NCI-H2029 treated with DMSO at 0.1 percent for 48 hours (cell line): ENCODE measurements around the gene MYO18B.

Experiments used
- DNase-seq: peaks from one replicate; lab custom pipeline; 2025; lab: John Stamatoyannopoulos, UW

The MYO18B gene

GRCh38 chr22:26047920-26048319, 305.9 kb downstream of the MYO18B start:
- no peak for DNase-seq

GRCh38 chr22:26050079-26050478, 308.1 kb downstream of the MYO18B start:
- DNase-seq: no peak

- no peak for DNase-seq
Measured at GRCh38 chr22:26053737-26054316, 311.8 kb downstream of the MYO18B start.

- no peak for DNase-seq
Measured at GRCh38 chr22:26054841-26055605, 313.0 kb downstream of the MYO18B start.

DNA sequence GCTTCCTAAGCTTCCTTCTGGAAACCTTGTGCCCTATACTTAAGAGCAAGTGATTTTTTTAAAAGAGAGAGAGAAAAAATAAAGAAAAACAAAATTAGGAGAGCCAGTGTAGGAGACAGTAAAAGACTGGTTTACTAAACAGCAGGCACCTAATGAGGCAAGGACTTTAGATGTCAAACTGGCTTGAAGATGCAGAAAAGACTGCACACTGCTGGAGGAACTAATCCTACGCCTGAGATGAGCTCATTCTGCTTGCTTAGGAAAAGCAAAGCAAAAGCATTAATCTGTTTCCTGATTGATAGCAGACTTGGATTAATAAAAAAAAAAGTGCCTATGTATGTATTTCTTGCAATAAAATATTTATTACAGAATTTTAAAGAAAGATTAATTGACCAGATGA, 313.7 kb downstream of the MYO18B start:
- no peak for DNase-seq

DNA sequence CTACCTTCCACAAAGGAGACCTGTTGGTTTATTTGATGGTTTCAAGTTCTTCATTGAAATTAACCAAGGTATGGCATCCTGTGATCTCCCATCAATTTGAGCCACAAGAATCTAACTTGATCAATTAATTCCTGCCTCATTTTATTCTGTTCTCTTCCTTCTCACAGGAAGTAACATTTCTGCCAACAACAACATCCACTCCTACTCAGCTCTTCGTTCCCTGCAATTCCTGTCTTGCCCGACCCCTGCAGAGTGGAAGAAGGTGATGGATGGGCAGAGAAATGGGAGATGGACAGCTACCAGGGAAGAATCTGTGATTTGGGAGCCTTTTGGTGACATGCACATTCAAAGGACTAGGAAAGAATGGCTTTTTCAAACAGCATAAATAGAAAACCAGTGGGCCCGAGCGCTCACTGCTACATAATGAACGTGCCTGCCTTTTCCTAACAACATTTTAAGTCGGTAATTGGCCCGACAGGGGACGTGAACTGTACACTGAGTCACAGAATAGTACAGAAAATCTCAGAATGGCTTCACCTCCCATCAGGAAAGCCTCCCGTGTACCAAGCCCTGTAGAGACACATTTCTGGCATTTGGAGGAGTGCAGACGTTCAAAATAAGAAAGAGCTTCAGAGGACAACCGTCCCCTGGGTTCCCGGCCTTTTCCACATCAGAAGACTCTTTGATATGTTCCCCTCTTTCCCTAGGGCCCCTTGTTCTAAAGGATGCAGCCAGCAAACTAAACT, 314.6 kb downstream of the MYO18B start:
- DNase-seq: no peak

DNA sequence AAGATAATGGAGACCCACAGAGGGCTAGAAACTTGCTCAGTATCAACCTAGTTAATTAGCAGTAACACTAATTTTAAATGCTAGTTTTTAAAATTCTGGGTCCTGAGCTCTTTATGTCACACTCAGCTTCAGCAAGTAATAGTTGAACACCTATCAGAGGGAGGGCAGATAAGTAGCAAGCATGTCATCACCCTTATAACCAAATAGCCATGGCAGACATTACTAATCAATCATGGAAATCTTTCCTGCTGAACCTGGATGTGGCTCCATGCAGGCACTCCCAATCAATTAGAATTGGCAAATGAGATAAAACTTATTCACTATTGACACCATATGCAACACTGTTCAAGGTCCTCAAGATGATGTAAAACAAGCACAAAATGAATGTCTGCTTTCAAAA, 315.7 kb downstream of the MYO18B start:
- DNase-seq: no peak

GRCh38 chr22:26064048-26064447, 322.1 kb downstream of the MYO18B start:
- no peak for DNase-seq

- DNase-seq: peak; percentile 20
Measured at GRCh38 chr22:26065847-26066246, 323.9 kb downstream of the MYO18B start.

- DNase-seq: peak; percentile 86
Measured at GRCh38 chr22:26066534-26066933, 324.5 kb downstream of the MYO18B start.

DNA sequence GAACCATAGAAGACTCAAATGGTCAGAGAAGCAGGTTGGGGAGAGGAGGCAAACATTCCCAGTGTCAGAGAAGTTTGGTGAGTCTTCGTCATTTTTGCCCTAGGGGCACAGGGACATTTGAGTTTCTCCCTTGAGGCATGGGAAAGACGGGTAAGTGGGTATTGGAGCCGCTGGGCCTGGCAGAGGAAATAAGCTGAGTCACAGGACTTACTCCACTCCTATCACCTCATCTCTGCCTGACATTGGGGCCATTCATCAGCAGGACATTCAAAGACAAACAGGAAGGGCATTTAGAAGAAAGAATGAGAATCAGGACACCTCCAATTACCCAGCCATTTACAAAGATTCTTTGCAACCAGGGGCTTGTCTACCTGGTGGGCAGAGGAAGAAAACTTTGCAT, 326.6 kb downstream of the MYO18B start:
- no peak for DNase-seq

DNA sequence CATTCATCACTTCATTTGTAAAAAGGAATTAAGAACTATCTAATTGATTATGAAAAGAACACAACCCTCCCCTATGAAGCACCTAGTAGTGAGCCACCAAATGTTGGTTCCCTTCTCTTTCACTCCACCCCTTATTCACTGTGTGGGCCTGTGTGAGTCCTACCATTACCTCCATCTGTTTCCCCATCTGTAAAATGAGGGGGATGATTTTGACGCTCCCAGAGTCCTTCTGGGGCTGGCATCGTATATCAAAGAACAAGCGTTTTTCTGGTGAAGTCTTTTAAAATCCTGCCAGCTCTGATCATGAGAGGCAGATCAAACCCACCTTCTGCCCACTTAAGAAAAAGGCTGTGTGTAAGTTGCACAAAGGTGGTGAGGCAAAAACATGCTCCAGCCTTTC, 330.6 kb downstream of the MYO18B start:
- no peak for DNase-seq

GRCh38 chr22:26075251-26075650, 333.3 kb downstream of the MYO18B start:
- no peak for DNase-seq

GRCh38 chr22:26079009-26079408, 337.0 kb downstream of the MYO18B start:
- no peak for DNase-seq
